SU-DHL-6 (cell line): Measurements from ENCODE around the gene DCDC2C.

Source experiments
- H2AFZ ChIP-seq: fragments of 200-600 bp; sonication (generic); 2 replicates; pipeline ENCODE4 v1.6.1; 2014; ENCODE audit warnings: low read depth, mild to moderate bottlenecking, moderate library complexity, mixed read lengths, antibody characterized with exemption, low read length; ENCODE audit not compliant: severe bottlenecking
- H3F3A ChIP-seq: fragments of 200-600 bp; shearing (Covaris generic); 2 replicates; pipeline ENCODE4 v1.6.0; 2016; ENCODE audit warnings: antibody characterized with exemption, mild to moderate bottlenecking; ENCODE audit not compliant: insufficient read depth
- H3K27ac ChIP-seq: fragments of 200-600 bp; sonication (generic); 2 replicates; pipeline ENCODE4 v1.5.1; 2016; ENCODE audit warnings: low read depth, mild to moderate bottlenecking, low read length, moderate library complexity, mixed read lengths
- H3K27me3 ChIP-seq: fragments of 200-600 bp; sonication (generic), shearing (Covaris generic); 2 replicates; pipeline ENCODE4 v1.6.0; 2014; ENCODE audit warnings: mild to moderate bottlenecking, low read length
- H3K36me3 ChIP-seq: fragments of 200-600 bp; sonication (generic); 2 replicates; pipeline ENCODE4 v1.6.1; 2014; ENCODE audit warnings: mild to moderate bottlenecking, low read length, mixed read lengths
- H3K4me2 ChIP-seq: fragments of 300-600, 200-600 bp; shearing (Covaris generic), sonication (generic); 2 replicates; pipeline ENCODE4 v1.6.0; 2014; ENCODE audit warnings: low read length, low read depth, mild to moderate bottlenecking; ENCODE audit not compliant: poor library complexity, severe bottlenecking
- H3K4me3 ChIP-seq: fragments of 200-600 bp; sonication (generic); 2 replicates; pipeline ENCODE4 v1.5.1; 2014; ENCODE audit warnings: antibody characterized with exemption, low read length, mild to moderate bottlenecking, mixed read lengths; ENCODE audit not compliant: insufficient read depth, poor library complexity, severe bottlenecking
- H3K79me2 ChIP-seq: fragments of 200-600 bp; sonication (generic); 2 replicates; pipeline ENCODE4 v1.6.1; 2014; ENCODE audit warnings: mild to moderate bottlenecking, low read length, moderate library complexity; ENCODE audit not compliant: insufficient read depth
- H3K9ac ChIP-seq: fragments of 200-600 bp; sonication (generic); 2 replicates; pipeline ENCODE4 v1.7.0; 2014; ENCODE audit warnings: mild to moderate bottlenecking, low read length
- H3K9me2 ChIP-seq: fragments of 200-600 bp; sonication (generic); replicated peaks from 2 replicates; pipeline ENCODE4 v1.6.1; 2014; ENCODE audit warnings: low read length; ENCODE audit not compliant: insufficient read depth
- H3K9me3 ChIP-seq: fragments of 200-600 bp; sonication (generic); 2 replicates; pipeline ENCODE4 v1.6.1; 2014; ENCODE audit warnings: low read length, mixed read lengths; ENCODE audit not compliant: insufficient read depth
- H4K20me1 ChIP-seq: fragments of 200-600 bp; sonication (generic); 2 replicates; pipeline ENCODE4 v1.6.1; 2014; ENCODE audit warnings: low read depth, mild to moderate bottlenecking, antibody characterized with exemption, low read length, moderate library complexity, mixed read lengths
- CTCF ChIP-seq: fragments of 200-600 bp; sonication (generic); IDR thresholded peaks from one replicate; pipeline ENCODE4 v1.5.1; 2017; ENCODE audit warnings: antibody characterized with exemption, mild to moderate bottlenecking, low read length, moderate library complexity; ENCODE audit not compliant: insufficient read depth, poor library complexity, severe bottlenecking
- EZH2phosphoT487 ChIP-seq: fragments of 200-600 bp; sonication (generic), shearing (Covaris generic); conservative IDR thresholded peaks from 2 replicates; pipeline ENCODE4 v1.6.1; 2018; ENCODE audit warnings: mild to moderate bottlenecking, antibody characterized with exemption, low read length, moderate library complexity, mixed read lengths

The DCDC2C gene

GRCh38 chr2:3683748-3684454 lies 19.5 kb upstream of the DCDC2C start:
- Histone ChIP-seq H3K9me3 (no peaks in the 10 kb centered on the region), H3K79me2 (no peaks in the 10 kb centered on the region), H3K36me3 (no peaks in the 10 kb centered on the region), H3K27me3 (no peaks in the 10 kb centered on the region), H4K20me1 (no peaks in the 10 kb centered on the region), H2AFZ (no peak overlapping the region), H3K9me2 (no peaks in the 10 kb centered on the region), H3F3A (no peaks in the 10 kb centered on the region), H3K4me2 (no peak overlapping the region), H3K4me3 (no peak overlapping the region), H3K27ac (no peak overlapping the region), H3K9ac (no peak overlapping the region)
- TF ChIP-seq CTCF = no peak
- TF ChIP-seq EZH2phosphoT487 = no peak

DNA sequence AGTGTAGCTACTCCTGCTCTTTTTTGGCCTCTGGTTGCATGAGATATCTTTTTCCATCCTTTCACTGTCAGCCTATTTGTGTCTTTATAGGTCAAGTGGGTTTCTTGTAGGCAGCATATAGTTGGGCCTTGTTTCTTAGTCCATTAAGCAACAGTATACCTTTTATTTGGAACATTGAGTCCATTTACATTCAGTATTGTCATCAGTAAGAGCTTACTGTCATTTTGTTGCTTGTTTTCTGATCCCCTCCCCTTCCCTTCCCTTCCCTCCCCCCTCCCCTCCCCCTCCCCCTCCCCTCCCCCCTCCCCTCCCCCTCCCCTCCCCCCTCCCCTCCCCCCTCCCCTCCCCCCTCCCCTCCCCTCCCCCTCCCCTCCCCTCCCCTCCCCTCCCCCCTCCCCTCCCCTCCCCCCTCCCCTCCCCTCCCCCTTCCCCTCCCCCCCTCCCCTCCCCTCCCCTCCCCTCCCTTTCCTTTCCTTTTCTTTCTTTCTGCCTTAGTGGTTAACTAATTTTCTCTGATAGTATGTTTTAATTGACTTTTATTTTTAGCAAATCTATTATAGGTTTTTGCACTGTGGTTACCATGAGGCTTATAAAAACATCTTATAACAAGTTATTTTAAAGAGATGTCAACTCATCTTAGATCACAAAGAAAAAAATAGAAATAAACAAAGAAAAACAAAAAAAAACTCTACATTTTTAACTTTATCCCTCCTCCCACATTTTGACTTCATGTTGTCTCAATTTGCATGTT lies 13.2 kb upstream of the DCDC2C start:
- Histone ChIP-seq H3K36me3 (no peaks in the 10 kb centered on the region), H2AFZ (no peak overlapping the region), H3K27ac (no peak overlapping the region), H3K79me2 (no peaks in the 10 kb centered on the region), H3K9ac (no peak overlapping the region), H3K4me3 (no peak overlapping the region), H3F3A (no peaks in the 10 kb centered on the region), H3K9me3 (no peaks in the 10 kb centered on the region), H3K9me2 (no peaks in the 10 kb centered on the region), H3K4me2 (no peak overlapping the region), H3K27me3 (no peaks in the 10 kb centered on the region), H4K20me1 (no peaks in the 10 kb centered on the region)
- TF ChIP-seq CTCF = no peak

DNA sequence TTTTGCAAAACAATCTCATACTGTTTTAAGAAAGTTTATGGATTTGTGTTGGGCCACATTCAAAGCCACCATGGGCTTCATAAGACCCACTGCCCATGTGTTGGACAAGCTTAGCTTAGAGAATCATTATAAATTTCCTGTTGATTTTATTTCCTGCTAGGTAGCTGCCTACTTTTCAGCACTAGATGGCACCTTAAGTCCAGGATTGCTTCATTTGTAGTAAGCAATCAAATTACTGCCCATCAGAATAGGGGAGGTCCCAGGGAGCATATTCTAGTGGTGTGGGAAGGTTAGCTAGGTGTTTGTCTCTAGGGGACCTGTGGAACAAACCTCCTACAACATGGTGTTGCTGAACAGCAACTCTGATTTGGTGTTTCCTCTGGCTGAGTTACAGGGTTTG lies 11.0 kb upstream of the DCDC2C start:
- Histone ChIP-seq H3K79me2 (no peaks in the 10 kb centered on the region), H3K27me3 (no peaks in the 10 kb centered on the region), H3K9me2 (no peaks in the 10 kb centered on the region), H2AFZ (no peak overlapping the region), H3K36me3 (no peaks in the 10 kb centered on the region), H3K9me3 (no peaks in the 10 kb centered on the region), H3K4me3 (no peak overlapping the region), H3F3A (no peaks in the 10 kb centered on the region), H3K4me2 (no peak overlapping the region), H3K27ac (no peak overlapping the region), H4K20me1 (no peaks in the 10 kb centered on the region), H3K9ac (no peak overlapping the region)
- TF ChIP-seq CTCF (peak; percentile 33), EZH2phosphoT487 (no peak)
